ENCODE measurements around the gene HES3. TPM values are rescaled to one million over a fixed set of nuclear protein-coding genes. Genes with fewer than 3 reads are reported as not detected.
"Not testable (repeated sequence)": the region's sequence is repeated elsewhere in the genome, so short reads cannot be mapped to it uniquely, and the experiment has no call there.

The HES3 gene
- polyA plus RNA-seq, 1 of the 3 experiments (the other 2 are of a cell fraction), result not detected

DNA sequence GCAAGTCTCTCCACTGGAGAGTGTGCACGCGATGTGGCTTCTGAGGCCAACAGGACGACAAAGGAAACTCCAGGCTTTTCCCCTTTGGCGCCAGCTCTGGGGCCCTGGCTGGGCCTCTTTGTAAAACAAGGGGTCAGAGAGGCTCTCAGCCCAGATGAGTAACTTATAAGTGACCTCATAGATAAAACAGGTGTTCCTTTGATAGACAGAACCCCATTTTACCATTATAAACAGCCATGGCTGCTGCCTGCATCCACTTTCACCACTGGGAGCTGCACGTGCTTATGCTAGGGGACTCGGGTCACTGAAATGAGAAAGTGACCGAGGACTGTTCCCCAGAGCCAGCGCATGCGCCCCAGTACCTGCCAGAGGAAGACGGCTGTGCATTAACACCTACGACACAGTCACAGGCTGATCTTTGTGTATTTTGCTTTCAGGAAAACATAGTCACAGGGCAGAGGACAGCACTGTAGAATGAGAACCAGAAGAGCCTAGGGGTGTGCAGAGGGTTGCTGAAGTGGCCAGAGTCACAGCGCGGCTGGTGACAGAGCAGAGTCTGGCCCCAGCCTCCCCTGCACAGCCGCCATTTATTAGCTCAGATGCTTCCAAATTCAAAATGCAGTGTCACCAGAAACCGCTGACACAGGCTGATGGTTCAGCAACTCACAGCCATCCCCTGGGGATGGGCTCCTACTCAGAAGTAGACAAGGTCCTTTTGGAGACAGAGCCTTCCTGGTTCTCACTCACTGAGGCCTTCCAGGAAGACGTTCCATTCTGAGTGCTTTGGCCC, 25.4 kb upstream of the HES3 start:
- DNase-seq, result peak; percentile 10
- H3K36me3 ChIP-seq (replicated peaks in 1 of 2; ENCODE audit: control insufficient read depth in 1 of 2, insufficient read depth in 2 of 2, low read length in 1 of 2), result peaks cover 0 to 16% of the 10 kb centered on the region in 2 experiments
- H3K4me3 ChIP-seq (ENCODE audit: low read depth in 2 of 2, low read length in 1 of 2), result no peak overlapping the region
- H3K4me2 ChIP-seq, result no peak overlapping the region
- no peak overlapping the region for H2AFZ ChIP-seq (ENCODE audit: low read depth)
- no peak overlapping the region for H3K27ac ChIP-seq (ENCODE audit: low read depth in 2 of 2, low read length in 1 of 2)
- H3K9me2 ChIP-seq, result no peaks in the 10 kb centered on the region
- no peaks in the 10 kb centered on the region for H3F3A ChIP-seq (replicated peaks; ENCODE audit: insufficient read depth)
- H4K20me1 ChIP-seq (ENCODE audit: insufficient read depth), result no peaks in the 10 kb centered on the region
- ChIA-PET POLR2A (interaction anchor here (0.6 kb wide), 1 partner anchor 158 kb away, joined by 4 read pairs; no protein-coding TSS in a partner anchor), CTCF (interaction anchor here (1.4 to 2.5 kb wide), 2 partner anchors 9 to 10 kb away, joined by 3 to 10 read pairs; no protein-coding TSS in a partner anchor)
- no peaks in the 10 kb centered on the region for H3K9me3 ChIP-seq
- H3K27me3 ChIP-seq (ENCODE audit: insufficient read depth), result no peaks in the 10 kb centered on the region
- peaks cover 3% of the 10 kb centered on the region; the same call in 1 of the 2 replicates for H3K79me2 ChIP-seq (ENCODE audit: insufficient read depth)
- no peak overlapping the region for H3K9ac ChIP-seq
- TF ChIP-seq FOSL2 (IDR thresholded peaks at IDR 0.05; ENCODE audit: borderline replicate concordance, low read depth), result no peak
- TF ChIP-seq SIN3A (IDR thresholded peaks at IDR 0.05; ENCODE audit: borderline replicate concordance, low read depth, low read length), result no peak
- TF ChIP-seq RCOR1 (IDR thresholded peaks at IDR 0.05; ENCODE audit: low read length), result no peak
- no peak for TF ChIP-seq PBX3 (IDR thresholded peaks at IDR 0.05)
- TF ChIP-seq, protein P1, sequence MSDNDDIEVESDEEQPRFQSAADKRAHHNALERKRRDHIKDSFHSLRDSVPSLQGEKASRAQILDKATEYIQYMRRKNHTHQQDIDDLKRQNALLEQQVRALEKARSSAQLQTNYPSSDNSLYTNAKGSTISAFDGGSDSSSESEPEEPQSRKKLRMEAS (IDR thresholded peaks at IDR 0.05; ENCODE audit: low read depth), result no peak
- TF ChIP-seq SMC3 (IDR thresholded peaks at IDR 0.05; ENCODE audit: low read depth, low read length), result no peak
- TF ChIP-seq TCF12 (IDR thresholded peaks at IDR 0.05), result no peak
- TF ChIP-seq TAF1 (IDR thresholded peaks at IDR 0.05; ENCODE audit: borderline replicate concordance, low read depth, low read length), result no peak
- TF ChIP-seq EP300 (IDR thresholded peaks at IDR 0.05; ENCODE audit: borderline replicate concordance in 1 of 2, low read depth in 1 of 2, low read length in 1 of 2), result no peak
- TF ChIP-seq RFX5 (IDR thresholded peaks at IDR 0.05; ENCODE audit: low read length), result no peak
- TF ChIP-seq TEAD4 (IDR thresholded peaks at IDR 0.05; ENCODE audit: borderline replicate concordance, insufficient read depth), result no peak
- TF ChIP-seq, protein P2, sequence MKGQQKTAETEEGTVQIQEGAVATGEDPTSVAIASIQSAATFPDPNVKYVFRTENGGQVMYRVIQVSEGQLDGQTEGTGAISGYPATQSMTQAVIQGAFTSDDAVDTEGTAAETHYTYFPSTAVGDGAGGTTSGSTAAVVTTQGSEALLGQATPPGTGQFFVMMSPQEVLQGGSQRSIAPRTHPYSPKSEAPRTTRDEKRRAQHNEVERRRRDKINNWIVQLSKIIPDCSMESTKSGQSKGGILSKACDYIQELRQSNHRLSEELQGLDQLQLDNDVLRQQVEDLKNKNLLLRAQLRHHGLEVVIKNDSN (IDR thresholded peaks at IDR 0.05; ENCODE audit: borderline replicate concordance, low read depth), result no peak
- TF ChIP-seq ELF1 (IDR thresholded peaks at IDR 0.05), result no peak
- no peak for TF ChIP-seq YY1 (IDR thresholded peaks at IDR 0.05; ENCODE audit: low read depth)
- no peak for TF ChIP-seq GABPA (IDR thresholded peaks at IDR 0.05; ENCODE audit: low read depth)
- TF ChIP-seq POLR2AphosphoS5 (IDR thresholded peaks at IDR 0.05; ENCODE audit: low read depth, low read length), result no peak
- TF ChIP-seq RXRA (IDR thresholded peaks at IDR 0.05; ENCODE audit: borderline replicate concordance, low read depth), result no peak
- TF ChIP-seq JUND (IDR thresholded peaks at IDR 0.05), result no peak
- no peak for TF ChIP-seq EZH2phosphoT487 (IDR thresholded peaks at IDR 0.05; ENCODE audit: borderline replicate concordance, low read depth)
- no peaks in the 10 kb centered on the region for H3K4me1 ChIP-seq (ENCODE audit: control insufficient read depth in 1 of 2, insufficient read depth in 2 of 2, low read depth in 1 of 2, low read length in 1 of 2)
- WGBS (ENCODE audit: low lambda C conversion rate), result 94% methylated on average over 14 of the region's 16 CpGs

GRCh38 chr1:6219641-6220040, 24.3 kb upstream of the HES3 start:
- not testable (repeated sequence) for H3K4me2 ChIP-seq; H3K27ac ChIP-seq (ENCODE audit: low read depth in 2 of 2, low read length in 1 of 2); H3K27me3 ChIP-seq (ENCODE audit: insufficient read depth); H3F3A ChIP-seq (replicated peaks; ENCODE audit: insufficient read depth); H3K79me2 ChIP-seq (ENCODE audit: insufficient read depth); H3K4me1 ChIP-seq (ENCODE audit: control insufficient read depth in 1 of 2, insufficient read depth in 2 of 2, low read depth in 1 of 2, low read length in 1 of 2); H3K9me2 ChIP-seq; H3K9me3 ChIP-seq; DNase-seq; H3K4me3 ChIP-seq (ENCODE audit: low read depth in 2 of 2, low read length in 1 of 2); H2AFZ ChIP-seq (ENCODE audit: low read depth); H4K20me1 ChIP-seq (ENCODE audit: insufficient read depth); H3K9ac ChIP-seq
- ChIA-PET POLR2A (interaction anchor here (0.6 to 1.4 kb wide), 2 partner anchors 10 to 153 kb away, joined by 3 to 4 read pairs; no protein-coding TSS in a partner anchor), CTCF (interaction anchor here (1.2 to 2.5 kb wide), 3 partner anchors 9 to 26 kb away, joined by 6 to 10 read pairs (median 6); no protein-coding TSS in a partner anchor)
- 96% methylated on average over 11 of the region's 11 CpGs for WGBS (ENCODE audit: low lambda C conversion rate)
- H3K36me3 ChIP-seq (replicated peaks in 1 of 2; ENCODE audit: control insufficient read depth in 1 of 2, insufficient read depth in 2 of 2, low read length in 1 of 2), result peaks cover 6 to 26% of the 10 kb centered on the region in 2 experiments
